Left kidney (tissue), 2 donors: Measurements from ENCODE around the gene CSRP2. TPM values are rescaled to one million over a fixed set of nuclear protein-coding genes. Genes with fewer than 3 reads are reported as not detected.

ENCODE experiments used
- DNase-seq: peaks from one replicate; pipeline ENCODE4 v3.0.0-alpha.2; 2013
- polyA plus RNA-seq: library from polyadenylated mRNA; unstranded; fragments of 120-200 nt; gene quantifications from one replicate; pipeline ENCODE4 v1.2.1, GENCODE V29; 2013; ENCODE audit not compliant: insufficient read length

The CSRP2 gene
- polyA plus RNA-seq, 1 donor = 90.9 TPM

DNA sequence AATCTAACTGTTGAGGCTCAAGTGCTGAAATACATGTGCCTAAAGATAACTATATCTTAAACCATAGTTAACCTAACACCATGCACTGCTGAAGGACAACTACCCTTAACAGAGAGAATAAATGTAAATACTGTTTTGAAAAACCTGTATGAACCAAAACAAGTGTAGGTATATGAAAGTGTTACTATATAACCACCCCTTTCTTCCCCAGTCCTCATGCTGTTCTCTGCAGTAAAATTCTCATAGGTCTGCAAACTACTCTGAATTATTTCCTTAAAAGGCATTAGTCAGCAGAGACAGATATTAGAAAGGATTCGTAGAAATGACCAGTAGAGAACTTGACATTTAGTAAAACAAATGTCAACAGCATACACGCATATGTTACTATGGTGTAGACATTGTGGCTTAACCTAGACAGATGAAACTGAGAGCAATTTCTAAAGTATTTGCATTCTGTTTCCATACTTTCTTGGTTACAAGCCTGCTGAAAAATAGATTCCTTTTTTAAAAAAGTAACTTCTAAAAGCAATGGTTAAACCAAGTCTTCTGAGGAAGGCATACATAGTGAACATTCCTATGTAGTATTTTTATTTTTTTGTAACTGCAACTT lies 13.9 kb downstream of the CSRP2 start:
- no peak for DNase-seq

GRCh38 chr12:76863837-76864236 lies 15.0 kb downstream of the CSRP2 start:
- DNase-seq = no peak

DNA sequence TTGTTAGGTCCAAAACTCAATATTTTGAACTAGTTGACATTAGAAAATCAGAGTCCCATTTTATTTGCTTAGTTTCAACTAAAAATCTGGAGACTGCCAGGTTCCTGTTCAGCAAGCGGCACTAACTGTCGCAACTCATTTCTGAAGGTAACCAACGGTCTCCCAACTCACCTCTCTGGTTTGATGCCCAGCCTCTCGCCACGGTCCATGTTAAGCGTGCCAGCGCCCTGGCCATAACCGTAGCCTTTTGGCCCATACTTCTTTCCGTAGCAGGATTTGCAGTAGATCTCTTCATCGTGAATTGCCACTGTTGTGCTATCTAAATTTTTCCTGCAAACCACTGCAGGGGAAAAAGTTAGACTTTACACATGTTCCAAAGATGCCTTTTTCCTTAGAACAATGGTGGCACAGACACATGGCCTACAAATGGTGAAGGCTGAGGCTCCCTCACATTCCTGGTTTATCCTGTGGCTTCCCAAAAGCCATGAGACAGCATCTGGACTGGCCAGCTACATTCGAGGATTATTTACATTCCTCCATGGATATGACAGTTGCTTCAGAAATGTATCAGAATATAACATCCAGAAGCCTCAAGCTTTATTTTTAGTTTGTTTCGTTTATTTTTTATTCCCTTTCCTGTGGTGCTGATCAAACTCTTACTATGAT lies 15.7 kb downstream of the CSRP2 start:
- no peak for DNase-seq

DNA sequence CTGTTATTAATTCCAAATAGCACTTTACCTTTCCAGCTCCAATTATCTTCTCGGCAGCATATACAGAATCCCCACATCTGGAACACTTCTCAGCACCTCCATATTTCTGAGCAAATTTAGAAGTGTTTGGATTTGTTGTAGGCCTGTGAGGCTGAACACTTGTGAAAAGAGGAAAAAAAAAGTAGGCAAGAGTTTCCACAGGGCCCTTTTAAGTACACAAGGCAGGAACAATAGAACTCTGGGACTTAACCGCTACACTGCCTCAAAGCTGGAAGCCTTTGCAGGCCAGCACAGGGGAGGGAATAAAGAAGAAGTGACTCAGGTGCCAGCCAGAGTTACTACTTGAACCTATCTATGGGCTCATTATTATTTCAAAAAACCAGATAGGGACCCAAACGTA lies 18.6 kb downstream of the CSRP2 start:
- DNase-seq = no peak

- no peak for DNase-seq
Observed at GRCh38 chr12:76859611-76860010, 19.2 kb downstream of the CSRP2 start.

DNA sequence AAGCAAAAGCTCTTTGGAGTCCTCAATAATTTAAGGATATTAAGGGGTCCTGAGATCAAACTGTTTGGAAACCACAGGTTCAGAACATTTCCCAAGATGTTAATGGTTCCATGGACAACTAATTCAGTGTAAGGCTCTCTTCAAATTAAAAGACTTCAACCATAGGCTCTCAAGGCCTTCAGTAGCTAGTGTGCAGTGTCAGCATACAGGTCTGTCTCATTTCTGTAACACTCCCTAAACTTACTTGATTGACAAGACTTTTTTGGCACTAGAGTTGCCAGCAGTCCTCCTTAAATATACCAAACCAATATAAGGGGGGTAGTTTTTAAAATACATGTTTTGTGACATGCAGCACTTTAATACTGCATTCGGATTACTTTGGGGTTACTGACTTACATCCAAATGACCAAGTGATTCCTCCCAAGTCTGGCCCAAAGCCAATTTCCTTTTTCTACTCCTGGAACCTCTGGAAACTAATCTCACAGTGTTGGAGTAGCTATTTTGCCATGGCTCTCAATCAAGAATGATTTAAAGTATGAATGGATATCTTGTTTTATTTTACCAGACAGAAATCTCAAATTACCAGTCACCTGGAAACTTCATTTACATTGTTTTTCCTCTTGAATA lies 22.7 kb downstream of the CSRP2 start:
- DNase-seq = no peak

GRCh38 chr12:76855271-76855670 lies 23.5 kb downstream of the CSRP2 start:
- no peak for DNase-seq

DNA sequence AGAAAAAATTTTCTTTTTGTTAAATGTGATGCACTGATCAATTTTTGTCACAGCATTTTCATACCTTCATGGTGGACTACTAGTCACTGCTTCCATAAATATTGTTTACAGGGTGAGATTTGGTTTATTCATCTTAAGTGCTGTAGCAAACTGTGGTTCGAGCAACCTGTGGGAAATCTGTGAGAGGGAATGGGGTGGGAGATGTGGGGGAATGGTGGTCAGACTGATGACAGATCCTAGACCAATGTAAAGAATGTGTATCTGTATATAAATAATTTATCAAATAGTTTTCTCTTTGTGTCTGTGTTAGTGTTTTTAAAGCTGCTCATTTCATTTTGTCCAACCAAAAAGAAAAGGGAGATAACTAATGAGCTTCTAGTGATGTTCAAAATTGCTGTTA lies 26.7 kb downstream of the CSRP2 start:
- DNase-seq = no peak

DNA sequence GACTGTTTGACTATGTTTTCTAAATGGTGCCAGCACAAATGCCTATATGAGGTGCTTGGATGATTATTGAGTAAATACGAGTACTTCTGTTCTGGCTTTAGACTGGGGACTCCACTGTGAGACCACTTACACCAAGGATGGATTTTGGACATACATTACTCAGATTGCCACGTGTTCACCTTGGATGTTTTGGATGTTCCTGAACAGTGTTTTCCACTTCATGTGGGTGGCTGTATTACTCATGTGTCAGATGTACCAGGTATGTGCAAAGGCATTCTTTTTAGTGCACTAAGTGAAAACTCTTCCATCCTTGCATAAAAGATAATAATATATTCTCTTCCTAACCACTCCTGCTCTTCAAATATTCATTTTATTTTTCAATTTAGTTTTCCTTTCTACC lies 30.7 kb downstream of the CSRP2 start:
- no peak for DNase-seq

DNA sequence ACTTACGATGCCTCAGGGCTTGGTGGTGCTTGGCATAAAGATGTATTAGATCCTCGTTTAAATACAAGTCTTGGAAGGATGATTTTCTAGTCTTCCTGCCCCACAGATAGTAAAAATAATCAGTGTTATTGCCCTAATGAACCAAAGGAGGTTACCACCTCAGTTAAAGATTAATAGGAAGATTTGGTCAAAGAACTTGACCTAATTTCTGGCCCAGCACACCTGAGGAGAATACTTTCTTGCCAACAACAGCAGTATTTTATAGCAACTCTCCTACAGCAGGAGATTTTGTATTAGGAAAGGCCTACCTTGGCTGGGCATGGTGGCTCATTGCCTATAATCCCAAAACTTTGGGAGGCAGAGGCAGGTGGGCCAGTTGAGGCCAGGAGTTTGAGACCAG lies 31.6 kb downstream of the CSRP2 start:
- no peak for DNase-seq

- no peak for DNase-seq
Observed at GRCh38 chr12:76836633-76837032, 42.2 kb downstream of the CSRP2 start.

DNA sequence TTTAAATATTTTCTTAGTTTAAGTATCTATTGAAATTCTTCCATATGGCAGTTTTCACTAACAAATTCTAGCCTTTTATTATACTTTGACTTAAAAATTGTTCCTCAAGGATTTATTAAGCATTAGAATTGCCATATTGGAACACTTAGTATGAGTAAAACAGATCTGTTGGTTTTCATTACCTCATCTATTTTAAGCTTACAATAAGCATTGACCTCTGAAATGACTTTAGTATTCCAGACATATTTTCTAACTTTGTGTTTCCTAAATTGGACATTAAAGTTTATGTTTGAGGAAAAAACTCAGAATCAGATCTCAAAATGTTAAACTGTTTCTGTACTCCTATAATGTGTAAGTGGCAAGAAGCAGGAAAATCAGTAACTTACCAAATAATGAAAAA lies 48.4 kb downstream of the CSRP2 start:
- no peak for DNase-seq

GRCh38 chr12:76820888-76821482 lies 57.8 kb downstream of the CSRP2 start:
- peak; percentile 6 for DNase-seq

DNA sequence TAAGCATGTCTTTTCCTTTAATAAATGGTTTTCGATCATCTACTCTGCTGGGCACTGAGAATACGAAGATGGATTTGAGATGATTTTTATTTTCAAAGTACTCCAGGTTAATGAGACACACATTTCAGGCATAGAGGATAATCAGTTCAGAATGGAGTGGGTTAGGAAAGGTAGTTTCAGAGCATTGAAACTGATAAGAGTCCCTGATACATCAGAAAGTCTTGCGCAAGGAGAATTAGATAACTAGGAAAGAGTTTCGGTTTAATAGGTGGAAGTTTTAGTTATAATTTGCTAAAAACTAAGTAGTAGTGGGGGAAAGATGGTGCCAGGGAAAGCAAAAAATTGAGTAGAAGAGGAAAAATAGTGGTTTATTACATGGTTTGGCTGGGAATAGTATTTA lies 64.8 kb downstream of the CSRP2 start:
- DNase-seq = no peak

GRCh38 chr12:76813265-76813664 lies 65.6 kb downstream of the CSRP2 start:
- no peak for DNase-seq

DNA sequence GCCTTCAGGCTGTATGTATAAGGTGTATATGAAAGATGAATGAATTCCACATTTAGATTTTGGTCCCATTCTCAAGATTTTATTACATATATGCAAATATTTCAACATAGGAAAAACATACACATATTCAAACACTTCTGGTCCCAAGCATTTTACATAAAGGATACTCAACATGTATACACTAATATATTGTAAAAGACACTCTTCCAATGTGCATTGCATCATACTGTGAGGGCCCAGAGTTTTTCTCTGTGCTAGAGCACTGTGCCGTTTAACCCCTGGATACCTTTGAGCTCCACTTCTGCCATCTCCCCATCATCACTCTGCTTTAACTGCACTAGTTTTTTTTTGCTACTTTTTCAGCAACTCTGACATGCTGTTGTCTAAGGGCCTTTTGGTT lies 66.8 kb downstream of the CSRP2 start:
- DNase-seq = no peak

DNA sequence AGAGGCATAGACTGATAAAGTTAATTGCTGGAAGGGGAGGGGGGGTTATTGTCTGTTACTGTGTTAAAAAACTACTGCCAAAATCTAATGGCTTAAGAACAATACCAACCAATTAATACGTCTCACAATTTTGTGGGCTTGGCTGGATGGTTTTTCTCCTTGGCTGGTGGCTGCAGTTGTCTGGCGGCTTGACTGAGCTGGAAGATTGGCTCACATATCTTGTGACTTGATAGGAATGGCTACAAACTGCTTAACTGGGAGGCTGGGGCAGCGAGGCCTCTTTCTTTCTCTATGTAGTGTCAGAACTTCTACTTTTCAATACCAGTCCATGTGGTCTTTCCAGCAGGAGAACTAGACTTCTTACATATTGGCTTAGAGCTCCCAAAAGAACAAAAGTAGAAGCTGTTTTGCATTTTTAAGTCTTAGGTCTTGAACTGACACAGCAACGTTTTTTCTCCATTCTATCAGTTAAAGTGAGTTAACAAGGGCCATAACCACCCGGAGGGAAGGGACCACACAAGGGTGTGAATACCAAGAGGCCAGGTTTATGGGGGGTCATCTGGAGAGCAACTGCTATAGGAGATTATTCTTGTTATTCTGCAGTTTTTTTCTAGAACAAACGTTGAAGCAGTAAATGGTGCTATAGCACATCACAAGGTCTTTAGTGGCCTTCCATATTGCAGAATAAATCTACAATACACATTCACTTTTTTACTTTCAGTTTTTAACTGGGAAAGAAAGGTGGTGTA lies 68.0 kb downstream of the CSRP2 start:
- DNase-seq = no peak

Other genes starting within 250 kb of the CSRP2 start
- 94.5 TPM for gene ZDHHC17, start 114.9 kb downstream of the CSRP2 start, polyA plus RNA-seq
- gene E2F7, start 186.6 kb upstream of the CSRP2 start, polyA plus RNA-seq = 12.2 TPM